BLaER1 treated with 17β-estradiol and CSF1 and Interleukin-3, amounts not matched to agents 10 nM and 100 nM (cell line): ENCODE measurements around the gene KRTAP6-3.

Source experiments
- H3K27ac ChIP-seq, 11 experiments: shearing (Covaris generic); formaldehyde crosslinking; 2 replicates each; pipeline ENCODE4 v1.8.1; 2022
- H3K27me3 ChIP-seq, 11 experiments: shearing (Covaris generic); formaldehyde crosslinking; 2 replicates each; pipeline ENCODE4 v1.8.1; 2022
- H3K36me3 ChIP-seq, 11 experiments: shearing (Covaris generic); formaldehyde crosslinking; 2 replicates each; pipeline ENCODE4 v1.8.1; 2022
- H3K4me1 ChIP-seq, 10 experiments: shearing (Covaris generic); formaldehyde crosslinking; 2 replicates each; pipeline ENCODE4 v1.8.1; 2022
- H3K4me2 ChIP-seq, 11 experiments: shearing (Covaris generic); formaldehyde crosslinking; 2 replicates each; pipeline ENCODE4 v1.8.1; 2022
- H3K4me3 ChIP-seq, 10 experiments: shearing (Covaris generic); formaldehyde crosslinking; 2 replicates each; pipeline ENCODE4 v1.8.1; 2022
- H3K9ac ChIP-seq, 11 experiments: shearing (Covaris generic); formaldehyde crosslinking; 2 replicates each; pipeline ENCODE4 v1.8.1; 2022
- H3K9me3 ChIP-seq, 11 experiments: shearing (Covaris generic); formaldehyde crosslinking; replicated peaks in 1 of 11; 2 replicates each; pipeline ENCODE4 v1.8.1; 2022
- H4K20me1 ChIP-seq, 11 experiments: shearing (Covaris generic); formaldehyde crosslinking; 2 replicates each; pipeline ENCODE4 v1.8.1; 2022
- Cebpa-rat ChIP-seq, 11 experiments: shearing (Covaris generic); IDR thresholded peaks; 2 replicates each; pipeline ENCODE4 v1.8.1; 2022

KRTAP6-3 gene

DNA sequence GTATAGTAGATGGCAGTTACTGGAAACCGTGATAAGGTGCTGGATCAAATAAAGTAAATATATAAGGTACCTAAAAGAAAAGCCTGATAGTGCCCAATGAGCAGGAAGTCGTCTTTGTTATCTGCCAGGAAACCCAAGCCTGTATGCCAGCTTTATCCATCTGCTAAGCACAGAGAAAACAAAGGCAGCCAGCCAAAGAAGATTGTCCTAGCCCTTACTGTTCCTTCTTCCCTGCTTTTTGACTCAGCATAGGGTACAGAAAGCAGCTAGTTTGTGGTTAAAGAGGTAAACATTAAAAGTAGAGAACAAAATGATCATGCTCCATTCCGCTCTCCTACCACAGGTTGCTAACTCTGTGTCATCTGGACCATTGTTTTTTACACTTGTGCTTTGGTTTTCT is 12.1 kb upstream of the KRTAP6-3 start:
- Histone ChIP-seq H3K27me3 (no peaks in the 10 kb centered on the region), H3K27ac (no peak overlapping the region), H3K4me3 (no peak overlapping the region), H3K36me3 (no peaks in the 10 kb centered on the region), H4K20me1 (no peaks in the 10 kb centered on the region), H3K4me1 (no peaks in the 10 kb centered on the region), H3K9me3 (no peaks in the 10 kb centered on the region), H3K4me2 (no peak overlapping the region), H3K9ac (no peak overlapping the region)
- TF ChIP-seq Cebpa-rat (IDR thresholded peaks at IDR 0.05), result no peak

DNA sequence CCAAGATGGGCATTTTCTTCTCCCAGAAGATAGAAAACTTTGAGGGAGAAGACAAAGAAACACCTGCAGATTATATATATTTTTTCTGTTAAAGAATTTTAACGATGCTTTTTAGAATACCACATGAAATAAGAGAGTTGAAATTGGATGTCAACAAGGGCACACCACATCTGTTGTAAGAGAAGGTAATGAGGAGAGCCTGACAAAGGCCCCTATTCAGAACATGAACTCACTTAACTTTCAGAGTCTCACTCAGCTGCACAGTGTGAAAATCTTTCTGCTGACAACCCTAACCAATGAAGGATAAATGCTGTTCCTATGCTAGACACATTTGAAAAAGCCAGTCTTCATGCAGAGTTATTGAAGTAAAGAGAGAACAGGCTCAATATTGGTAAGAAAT is 9.4 kb upstream of the KRTAP6-3 start:
- Histone ChIP-seq H3K27ac (no peak overlapping the region), H4K20me1 (no peaks in the 10 kb centered on the region), H3K36me3 (no peaks in the 10 kb centered on the region), H3K9me3 (no peaks in the 10 kb centered on the region), H3K27me3 (no peaks in the 10 kb centered on the region), H3K4me3 (no peak overlapping the region), H3K4me2 (no peak overlapping the region), H3K9ac (no peak overlapping the region), H3K4me1 (no peaks in the 10 kb centered on the region)
- TF ChIP-seq Cebpa-rat (IDR thresholded peaks at IDR 0.05), result no peak

DNA sequence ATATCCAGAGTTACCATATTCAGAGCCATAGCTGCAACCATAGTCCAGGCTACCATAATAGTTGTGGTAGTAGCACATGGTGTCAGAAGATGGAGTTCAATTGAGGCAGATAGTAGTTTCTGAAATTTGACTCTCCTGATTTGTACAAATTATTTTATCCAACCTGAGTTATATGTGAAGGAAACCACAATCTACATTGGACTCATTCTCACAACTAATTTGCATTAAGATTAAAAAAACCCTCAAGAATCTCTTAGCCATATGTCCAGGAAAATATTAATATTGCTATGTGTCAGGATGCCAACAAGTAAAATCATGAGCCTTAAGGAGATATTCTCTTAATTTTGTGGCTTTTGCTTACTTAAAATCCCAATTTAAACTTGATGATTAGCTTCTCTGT is 1.9 kb upstream of the KRTAP6-3 start, which contains the start of gene KRTAP22-2:
KRTAP22-2 (minus strand) TSS at position 101 of the 400 bp plus-strand sequence.
- H3K36me3 ChIP-seq, result no peaks in the 10 kb centered on the region

DNA sequence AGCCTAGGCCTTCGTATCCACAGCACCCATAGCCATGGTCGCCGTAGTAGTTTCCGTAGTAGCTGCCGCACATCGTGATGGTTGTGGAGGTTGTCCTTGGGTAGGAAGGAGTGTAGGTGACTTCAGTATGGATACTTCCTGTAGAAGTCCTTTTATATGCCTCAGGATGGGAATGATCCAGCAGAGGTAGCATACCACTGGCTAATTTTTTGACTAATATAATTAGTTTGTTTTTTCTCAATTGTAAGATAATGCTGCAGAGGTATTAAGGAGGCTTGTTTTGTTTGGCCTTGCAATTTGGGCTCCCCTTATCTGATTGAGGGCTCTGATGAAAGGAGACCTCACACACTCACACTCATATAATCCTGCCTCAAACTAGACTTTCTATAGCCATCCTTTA is 6.6 kb downstream of the KRTAP6-3 start, which contains the start of gene KRTAP6-2:
KRTAP6-2 (minus strand) TSS at position 101 of the 400 bp plus-strand sequence; CDS start at position 73, 28 bp downstream.
- no peak within 1 kb of the TSS for H3K4me2 ChIP-seq
- H3K9ac ChIP-seq, result no peak within 1 kb of the TSS
- H3K9me3 ChIP-seq, result 0 out of 22 replicates have a peak, but pooled peaks cover 0 to 3% (median 0%) of the 10 kb centered on the region in 11 experiments

More for the DNA sequence above, 1.9 kb upstream of the KRTAP6-3 start, which contains the start of gene KRTAP22-2:
- Histone ChIP-seq H3K4me1 (no peaks in the 10 kb centered on the region), H3K27ac (no peak within 1 kb of the TSS), H3K9ac (no peak within 1 kb of the TSS), H3K4me3 (no peak within 1 kb of the TSS), H4K20me1 (no peaks in the 10 kb centered on the region), H3K4me2 (no peak within 1 kb of the TSS), H3K9me3 (no peaks in the 10 kb centered on the region), H3K27me3 (no peaks in the 10 kb centered on the region)
- no peak for TF ChIP-seq Cebpa-rat (IDR thresholded peaks at IDR 0.05)

DNA sequence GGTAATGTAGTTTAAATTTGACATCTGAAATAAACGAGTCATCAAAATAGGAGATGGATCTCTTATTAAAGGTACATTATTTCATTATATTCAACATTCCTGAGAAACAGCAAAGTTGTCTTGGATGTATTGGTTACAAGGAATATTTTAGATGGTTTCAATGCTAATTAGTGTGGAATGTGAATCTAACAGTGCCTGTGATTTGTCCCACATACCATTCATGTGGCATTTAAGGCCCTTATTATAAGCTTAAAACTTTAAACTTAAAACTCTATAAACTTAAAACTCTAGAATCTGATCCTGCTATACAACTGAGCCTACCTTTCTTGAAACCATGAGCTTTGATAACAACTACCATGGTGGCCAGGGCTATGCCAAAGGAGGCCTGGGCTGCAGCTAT is 8.5 kb downstream of the KRTAP6-3 start, which contains the start of gene KRTAP22-1:
KRTAP22-1 (plus strand) TSS at position 301 of the 400 bp plus-strand sequence.
- Histone ChIP-seq H4K20me1 (no peaks in the 10 kb centered on the region), H3K9ac (no peak within 1 kb of the TSS), H3K4me2 (no peak within 1 kb of the TSS), H3K36me3 (no peaks in the 10 kb centered on the region), H3K27me3 (no peaks in the 10 kb centered on the region), H3K9me3 (0 out of 22 replicates have a peak, but pooled peaks cover 0 to 3% (median 0%) of the 10 kb centered on the region in 11 experiments), H3K4me1 (no peaks in the 10 kb centered on the region), H3K4me3 (no peak within 1 kb of the TSS), H3K27ac (no peak within 1 kb of the TSS)
- no peak for TF ChIP-seq Cebpa-rat (IDR thresholded peaks at IDR 0.05)

More for the DNA sequence above, 6.6 kb downstream of the KRTAP6-3 start, which contains the start of gene KRTAP6-2:
- Histone ChIP-seq H3K36me3 (no peaks in the 10 kb centered on the region), H3K27ac (no peak within 1 kb of the TSS), H3K4me3 (no peak within 1 kb of the TSS), H4K20me1 (no peaks in the 10 kb centered on the region), H3K4me1 (no peaks in the 10 kb centered on the region), H3K27me3 (no peaks in the 10 kb centered on the region)
- no peak for TF ChIP-seq Cebpa-rat (IDR thresholded peaks at IDR 0.05)

DNA sequence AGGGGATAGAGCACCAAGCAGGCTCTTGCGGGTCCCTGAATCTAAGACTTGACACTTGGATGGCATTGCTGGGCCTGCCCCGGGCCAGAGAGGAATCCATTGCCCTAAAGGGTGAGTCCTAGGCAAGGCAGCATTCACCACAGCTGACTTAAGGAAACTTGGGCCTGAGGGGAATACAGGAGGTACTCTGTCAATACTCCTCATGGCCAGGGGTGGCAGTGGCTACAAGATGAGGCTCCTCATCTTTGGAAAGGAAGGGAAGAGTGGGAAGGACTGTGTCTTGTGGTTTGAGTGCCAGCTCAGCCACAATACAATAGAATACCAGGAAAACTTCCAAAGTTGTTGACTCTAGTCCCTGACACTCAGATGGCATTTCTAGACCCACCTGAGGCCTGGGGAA is 13.7 kb downstream of the KRTAP6-3 start:
- Histone ChIP-seq H3K36me3 (no peaks in the 10 kb centered on the region), H3K27ac (no peak overlapping the region), H4K20me1 (no peaks in the 10 kb centered on the region), H3K4me1 (no peaks in the 10 kb centered on the region), H3K4me3 (no peak overlapping the region), H3K9me3 (0 out of 22 replicates have a peak, but pooled peaks cover 0 to 3% (median 0%) of the 10 kb centered on the region in 11 experiments), H3K27me3 (no peaks in the 10 kb centered on the region), H3K4me2 (no peak overlapping the region), H3K9ac (no peak overlapping the region)
- TF ChIP-seq Cebpa-rat (IDR thresholded peaks at IDR 0.05), result no peak

DNA sequence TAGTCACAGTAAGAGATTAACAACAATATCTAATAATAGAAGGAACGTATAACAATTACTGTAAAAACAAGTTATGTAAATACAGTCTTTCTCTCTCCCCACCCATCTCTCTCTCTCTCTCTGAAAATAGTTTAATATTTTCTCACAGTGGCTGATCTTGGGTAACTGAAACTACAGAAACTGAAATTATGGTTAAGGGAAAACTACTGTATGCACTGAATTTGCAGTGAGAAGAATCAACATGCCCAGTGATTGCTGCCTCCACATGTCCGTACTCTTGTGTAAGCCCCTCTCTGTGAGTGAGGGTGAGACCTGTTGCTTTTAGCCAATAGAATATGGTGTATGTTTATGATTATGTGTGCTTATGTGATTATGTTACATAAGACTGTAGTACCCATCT is 19.9 kb downstream of the KRTAP6-3 start:
- Histone ChIP-seq H3K4me2 (no peak overlapping the region), H3K27me3 (no peaks in the 10 kb centered on the region), H4K20me1 (no peaks in the 10 kb centered on the region), H3K4me1 (no peaks in the 10 kb centered on the region), H3K9ac (no peak overlapping the region), H3K36me3 (no peaks in the 10 kb centered on the region), H3K27ac (no peak overlapping the region), H3K4me3 (no peak overlapping the region), H3K9me3 (no peaks in the 10 kb centered on the region)
- TF ChIP-seq Cebpa-rat (IDR thresholded peaks at IDR 0.05), result no peak

DNA sequence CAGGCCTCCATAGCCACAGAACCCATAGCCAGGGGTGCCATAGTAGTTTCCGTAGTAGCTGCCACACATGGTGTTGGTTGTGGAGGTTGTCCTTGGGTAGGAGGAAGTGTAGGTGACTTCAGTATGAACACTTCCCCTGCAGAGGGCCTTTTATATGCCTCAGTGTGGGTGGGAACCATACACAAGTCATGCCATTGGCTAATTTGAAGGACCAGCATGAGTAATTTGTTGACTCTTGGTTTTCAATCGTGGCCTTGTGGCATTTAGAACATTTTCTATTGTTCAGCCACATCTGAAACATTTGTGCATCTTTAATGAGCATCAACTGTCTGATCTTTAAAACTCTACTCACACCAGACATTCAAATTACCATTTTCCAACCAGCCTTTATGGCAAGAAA is 21.6 kb downstream of the KRTAP6-3 start, which contains the start of gene KRTAP6-1:
KRTAP6-1 (minus strand) TSS at position 95 of the 400 bp plus-strand sequence; CDS start at position 69, 26 bp downstream.
- Histone ChIP-seq H3K4me1 (no peaks in the 10 kb centered on the region), H3K36me3 (no peaks in the 10 kb centered on the region), H4K20me1 (no peaks in the 10 kb centered on the region), H3K27ac (no peak within 1 kb of the TSS), H3K4me3 (no peak within 1 kb of the TSS), H3K9ac (no peak within 1 kb of the TSS), H3K4me2 (no peak within 1 kb of the TSS), H3K27me3 (no peaks in the 10 kb centered on the region), H3K9me3 (no peaks in the 10 kb centered on the region)
- TF ChIP-seq Cebpa-rat (IDR thresholded peaks at IDR 0.05), result no peak

DNA sequence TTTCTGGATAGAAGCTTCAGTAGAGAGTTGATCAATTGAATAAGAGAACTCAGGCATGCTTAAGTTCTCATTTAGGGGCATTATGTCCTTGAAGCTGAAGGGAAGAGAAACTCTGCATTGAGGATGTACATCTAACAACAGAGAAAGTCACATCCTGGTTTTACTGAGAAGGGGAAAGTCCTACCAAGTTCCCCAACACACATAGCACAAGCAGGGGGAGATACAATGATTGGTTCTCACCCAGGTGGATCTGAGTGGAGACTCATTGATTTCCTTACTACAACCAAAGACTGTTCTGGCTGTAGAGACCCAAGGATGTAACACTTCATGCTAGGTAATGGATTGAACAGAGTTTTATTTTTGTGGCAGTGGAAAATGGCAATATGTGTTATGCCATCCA is 23.0 kb downstream of the KRTAP6-3 start:
- Histone ChIP-seq H3K9me3 (no peaks in the 10 kb centered on the region), H3K27me3 (no peaks in the 10 kb centered on the region), H3K9ac (no peak overlapping the region), H3K4me1 (peaks cover 0 to 7% (median 0%) of the 10 kb centered on the region in 10 experiments; a peak in 4 of 20 replicates), H4K20me1 (no peaks in the 10 kb centered on the region), H3K4me3 (no peak overlapping the region), H3K27ac (no peak overlapping the region), H3K4me2 (no peak overlapping the region), H3K36me3 (no peaks in the 10 kb centered on the region)
- TF ChIP-seq Cebpa-rat (IDR thresholded peaks at IDR 0.05), result no peak

DNA sequence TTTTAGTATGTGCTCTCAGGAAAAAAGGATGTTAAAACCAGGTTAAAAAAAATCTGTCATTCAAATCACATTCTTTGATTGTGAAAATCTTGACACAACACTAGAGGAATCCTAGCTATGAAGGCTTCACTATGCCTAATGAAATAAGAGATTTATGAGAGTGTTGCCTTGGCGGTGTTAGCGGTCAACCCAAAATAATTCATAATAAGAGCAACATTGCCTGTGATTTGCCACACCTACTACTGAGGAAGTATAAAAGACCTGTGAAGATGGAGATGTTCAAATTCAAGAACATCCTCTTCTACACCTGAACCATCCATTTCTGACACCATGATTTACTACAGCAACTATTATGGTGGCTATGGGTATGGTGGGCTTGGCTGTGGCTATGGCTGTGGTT is 23.9 kb downstream of the KRTAP6-3 start, which contains the start of gene KRTAP20-1:
KRTAP20-1 (plus strand) TSS at position 301 of the 400 bp plus-strand sequence; CDS start at position 331, 30 bp downstream.
- Histone ChIP-seq H3K9me3 (no peaks in the 10 kb centered on the region), H3K4me2 (no peak within 1 kb of the TSS), H3K4me3 (no peak within 1 kb of the TSS), H3K27me3 (no peaks in the 10 kb centered on the region), H3K4me1 (peaks cover 0 to 13% (median 0%) of the 10 kb centered on the region in 10 experiments; a peak in 4 of 20 replicates), H4K20me1 (no peaks in the 10 kb centered on the region), H3K36me3 (no peaks in the 10 kb centered on the region), H3K27ac (no peak within 1 kb of the TSS), H3K9ac (no peak within 1 kb of the TSS)
- no peak for TF ChIP-seq Cebpa-rat (IDR thresholded peaks at IDR 0.05)
